SHP77 treated with DMSO at 0.1 percent for 48 hours (cell line): Measurements from ENCODE around the gene BTBD7.
"Not testable (repeated sequence)": the region's sequence is repeated elsewhere in the genome, so short reads cannot be mapped to it uniquely, and the experiment has no call there.

Experiments
- DNase-seq: peaks from one replicate; lab custom pipeline; 2025; lab: John Stamatoyannopoulos, UW

The BTBD7 gene, protein sequence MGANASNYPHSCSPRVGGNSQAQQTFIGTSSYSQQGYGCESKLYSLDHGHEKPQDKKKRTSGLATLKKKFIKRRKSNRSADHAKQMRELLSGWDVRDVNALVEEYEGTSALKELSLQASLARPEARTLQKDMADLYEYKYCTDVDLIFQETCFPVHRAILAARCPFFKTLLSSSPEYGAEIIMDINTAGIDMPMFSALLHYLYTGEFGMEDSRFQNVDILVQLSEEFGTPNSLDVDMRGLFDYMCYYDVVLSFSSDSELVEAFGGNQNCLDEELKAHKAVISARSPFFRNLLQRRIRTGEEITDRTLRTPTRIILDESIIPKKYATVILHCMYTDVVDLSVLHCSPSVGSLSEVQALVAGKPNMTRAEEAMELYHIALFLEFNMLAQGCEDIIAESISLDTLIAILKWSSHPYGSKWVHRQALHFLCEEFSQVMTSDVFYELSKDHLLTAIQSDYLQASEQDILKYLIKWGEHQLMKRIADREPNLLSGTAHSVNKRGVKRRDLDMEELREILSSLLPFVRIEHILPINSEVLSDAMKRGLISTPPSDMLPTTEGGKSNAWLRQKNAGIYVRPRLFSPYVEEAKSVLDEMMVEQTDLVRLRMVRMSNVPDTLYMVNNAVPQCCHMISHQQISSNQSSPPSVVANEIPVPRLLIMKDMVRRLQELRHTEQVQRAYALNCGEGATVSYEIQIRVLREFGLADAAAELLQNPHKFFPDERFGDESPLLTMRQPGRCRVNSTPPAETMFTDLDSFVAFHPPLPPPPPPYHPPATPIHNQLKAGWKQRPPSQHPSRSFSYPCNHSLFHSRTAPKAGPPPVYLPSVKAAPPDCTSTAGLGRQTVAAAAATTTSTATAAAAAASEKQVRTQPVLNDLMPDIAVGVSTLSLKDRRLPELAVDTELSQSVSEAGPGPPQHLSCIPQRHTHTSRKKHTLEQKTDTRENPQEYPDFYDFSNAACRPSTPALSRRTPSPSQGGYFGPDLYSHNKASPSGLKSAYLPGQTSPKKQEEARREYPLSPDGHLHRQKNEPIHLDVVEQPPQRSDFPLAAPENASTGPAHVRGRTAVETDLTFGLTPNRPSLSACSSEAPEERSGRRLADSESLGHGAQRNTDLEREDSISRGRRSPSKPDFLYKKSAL

DNA sequence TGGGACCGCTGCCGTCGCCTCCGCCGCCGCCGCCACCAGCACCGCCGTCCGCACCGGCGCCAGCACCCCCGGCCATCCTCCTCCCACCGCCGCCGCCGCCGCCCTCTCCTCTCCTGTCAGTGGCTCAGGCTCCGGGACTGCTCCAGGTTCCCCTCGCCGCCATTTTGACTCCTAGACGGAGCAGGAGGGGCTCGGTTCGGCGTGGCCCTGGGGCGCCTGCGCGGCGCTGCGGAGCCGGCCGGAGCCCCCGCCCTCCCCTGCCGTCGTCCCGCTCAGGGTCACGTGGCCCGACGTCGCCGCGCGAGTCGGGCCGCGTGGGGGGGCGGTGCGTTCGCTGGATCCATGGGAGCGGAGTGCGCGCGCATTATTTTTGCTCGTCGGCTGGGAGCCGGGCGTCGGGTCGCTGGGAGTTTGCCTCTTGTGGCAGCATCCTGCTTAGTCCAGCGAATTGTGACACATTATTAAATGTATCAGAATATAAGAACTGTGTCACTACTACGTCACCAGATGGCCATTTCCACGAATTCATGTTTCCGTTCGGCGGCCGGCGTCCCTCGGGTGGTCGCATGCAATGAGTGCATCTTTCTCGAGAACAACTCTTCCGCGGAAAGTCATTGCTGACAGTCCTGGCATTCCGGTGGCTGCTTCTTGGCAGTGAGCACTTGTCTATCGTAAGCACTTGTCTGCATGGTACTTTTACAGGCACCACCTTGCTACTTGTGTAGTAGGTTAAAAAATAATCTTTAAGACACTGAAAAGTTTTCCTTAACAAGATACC lies at the start of gene BTBD7:
BTBD7 (minus strand) TSS at position 184 of the 778 bp plus-strand sequence. CDS start 36,985 bp downstream, outside the sequence.
- peak; percentile 76 for DNase-seq

DNA sequence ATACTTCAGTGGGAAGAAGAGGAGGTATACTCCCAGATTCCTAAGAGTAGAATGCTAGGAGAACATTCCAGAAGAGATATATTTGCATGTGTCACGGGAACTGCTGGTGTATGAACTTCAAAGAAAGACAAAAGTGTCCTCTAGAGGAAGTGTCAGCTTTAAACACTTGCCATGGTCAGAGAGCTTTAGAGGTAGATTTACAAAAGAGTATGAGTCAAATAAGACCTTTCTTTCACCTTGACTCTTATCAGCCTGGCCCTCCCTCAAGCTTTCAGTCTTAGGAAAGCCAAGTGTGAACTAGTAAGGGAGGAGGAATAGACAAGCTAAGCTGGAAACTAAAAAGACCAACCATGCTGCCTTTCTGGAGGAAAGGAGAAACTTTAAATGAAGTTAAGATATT lies 48.8 kb upstream of the BTBD7 start:
- no peak for DNase-seq

DNA sequence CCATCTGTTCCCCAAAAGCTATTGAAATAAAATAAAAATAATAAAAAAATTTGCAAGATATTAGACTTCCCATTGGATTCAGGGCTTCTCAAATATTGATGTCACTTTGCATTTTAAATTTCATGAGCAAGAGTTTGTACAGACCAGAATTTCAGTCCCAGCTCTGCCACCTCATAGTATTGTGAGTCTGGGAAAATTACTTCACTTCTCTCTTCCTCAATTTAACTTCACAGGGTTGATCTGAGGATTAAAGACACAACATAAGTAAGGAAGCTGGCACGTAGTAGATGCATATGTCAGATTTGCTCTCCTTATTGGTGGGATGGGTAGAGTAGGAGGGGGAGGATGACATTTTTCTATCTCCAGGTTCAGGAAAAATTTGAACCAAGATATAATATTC lies 47.0 kb upstream of the BTBD7 start:
- DNase-seq, result no peak

DNA sequence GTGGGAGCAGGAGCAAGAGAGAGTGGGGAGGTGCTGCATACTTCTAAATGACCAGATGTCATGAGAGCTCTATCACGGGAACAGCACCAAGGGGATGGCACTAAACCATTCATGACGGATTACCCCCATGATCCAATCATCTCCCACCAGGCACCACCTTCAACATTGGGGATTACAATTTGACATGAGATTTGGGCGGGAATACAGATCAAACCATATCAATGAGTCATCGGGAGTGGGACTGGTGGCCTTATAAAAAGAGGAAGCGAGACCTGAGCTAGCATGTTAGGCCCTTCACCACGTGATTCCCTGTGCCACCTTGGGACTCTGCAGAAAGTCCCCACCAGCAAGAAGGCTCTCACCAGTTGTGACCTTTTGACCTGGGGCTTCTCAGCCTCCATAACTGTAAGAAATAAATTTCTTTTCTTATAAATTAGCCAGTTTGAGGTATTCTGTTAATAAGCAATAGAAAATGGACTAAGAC lies 42.9 kb upstream of the BTBD7 start:
- DNase-seq, result no peak

DNA sequence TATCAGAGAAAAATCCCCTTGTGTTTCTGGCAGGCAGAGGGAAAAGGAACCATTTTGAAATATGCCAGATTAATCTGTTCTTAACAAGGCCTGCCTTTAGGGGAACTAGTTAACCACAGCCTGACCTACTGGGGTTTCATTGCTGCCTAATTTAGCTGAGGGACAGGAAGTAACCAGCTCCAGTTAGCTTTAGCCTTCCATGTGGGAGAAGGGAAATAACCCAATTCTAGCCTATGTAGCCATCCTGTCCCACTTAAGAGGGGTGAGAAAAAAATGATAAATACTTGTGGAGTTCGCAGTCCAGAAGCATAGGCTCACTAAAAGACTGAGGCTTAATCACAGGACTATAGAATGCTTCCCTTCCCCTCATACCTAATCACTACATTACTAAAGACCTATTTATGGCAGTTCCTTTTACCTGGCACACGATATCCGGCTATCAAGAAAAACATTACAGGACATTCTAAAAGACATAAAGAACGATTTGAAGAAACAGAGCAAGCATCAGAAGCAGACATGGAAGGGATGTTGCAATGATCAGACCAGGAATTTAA lies 37.0 kb upstream of the BTBD7 start:
- no peak for DNase-seq

DNA sequence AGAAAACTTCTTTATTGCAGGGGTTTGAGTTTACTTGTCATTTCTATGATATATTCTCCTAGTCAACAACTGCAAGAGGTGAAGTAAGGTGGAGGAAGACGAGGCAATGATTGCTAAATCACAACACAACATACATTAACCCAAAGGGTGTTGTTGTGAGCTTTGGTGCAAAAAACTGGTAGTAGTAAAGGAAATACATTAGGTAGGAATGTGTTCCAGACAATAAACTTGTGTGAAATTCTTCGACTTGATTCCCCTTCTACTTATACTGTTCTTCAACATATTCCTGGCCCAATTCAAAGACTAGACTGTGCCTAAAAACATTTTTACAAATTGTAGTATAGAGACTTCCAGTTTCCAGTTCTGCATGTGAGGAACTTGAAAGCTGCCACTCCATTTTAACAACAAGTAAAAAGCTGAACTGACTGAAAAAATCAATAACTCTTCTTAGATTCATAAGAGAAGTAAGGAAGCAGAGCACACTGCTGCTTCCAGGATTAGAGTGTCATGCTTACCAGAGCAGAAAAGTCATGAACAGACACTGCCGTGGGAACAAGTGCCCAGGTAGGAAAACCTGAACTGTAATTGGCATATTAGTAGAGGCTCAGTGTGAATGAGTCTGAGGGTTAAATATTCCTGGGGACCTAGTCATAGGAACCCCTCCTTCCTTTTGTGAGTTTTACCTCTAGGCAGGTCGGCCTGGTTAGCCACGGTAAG lies 36.3 kb upstream of the BTBD7 start:
- DNase-seq, result no peak

DNA sequence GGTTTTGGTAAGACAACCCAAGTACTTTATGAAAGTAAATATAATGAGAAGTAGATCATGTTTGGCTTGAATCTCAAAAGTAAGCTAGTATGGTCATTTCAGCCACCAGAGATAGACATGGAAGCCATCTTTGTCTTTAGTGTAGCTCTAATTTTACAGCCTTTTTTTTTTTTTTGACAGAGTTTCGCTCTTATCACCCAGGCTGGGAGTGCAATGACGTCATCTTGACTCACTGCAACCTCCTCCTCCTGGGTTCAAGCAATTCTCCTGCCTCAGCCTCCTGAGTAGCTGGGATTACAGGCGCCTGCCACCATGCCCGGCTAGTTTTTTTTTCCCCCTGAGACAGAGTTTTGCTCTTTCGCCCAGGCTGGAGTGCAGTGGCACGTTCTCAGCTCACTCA lies 22.0 kb upstream of the BTBD7 start:
- DNase-seq, result not testable (repeated sequence)

DNA sequence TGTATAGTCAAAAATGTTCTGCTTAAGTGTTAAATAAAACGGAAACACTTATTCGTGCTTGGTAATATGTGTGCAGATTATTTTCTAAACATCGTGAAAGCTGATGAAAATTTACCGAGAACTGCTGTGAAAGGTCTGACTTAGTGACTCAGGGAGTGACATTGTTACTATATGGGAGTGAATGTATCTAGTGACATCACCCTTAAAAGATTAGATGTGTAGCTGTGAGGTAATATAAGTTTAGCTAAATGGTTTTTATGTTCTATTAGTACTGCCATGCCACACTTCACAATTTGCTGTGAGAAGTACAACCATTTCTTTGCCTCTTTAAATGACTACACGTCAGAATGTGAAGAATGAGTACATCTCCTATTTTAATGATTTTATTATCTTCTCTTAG lies 15.5 kb upstream of the BTBD7 start:
- DNase-seq, result no peak

DNA sequence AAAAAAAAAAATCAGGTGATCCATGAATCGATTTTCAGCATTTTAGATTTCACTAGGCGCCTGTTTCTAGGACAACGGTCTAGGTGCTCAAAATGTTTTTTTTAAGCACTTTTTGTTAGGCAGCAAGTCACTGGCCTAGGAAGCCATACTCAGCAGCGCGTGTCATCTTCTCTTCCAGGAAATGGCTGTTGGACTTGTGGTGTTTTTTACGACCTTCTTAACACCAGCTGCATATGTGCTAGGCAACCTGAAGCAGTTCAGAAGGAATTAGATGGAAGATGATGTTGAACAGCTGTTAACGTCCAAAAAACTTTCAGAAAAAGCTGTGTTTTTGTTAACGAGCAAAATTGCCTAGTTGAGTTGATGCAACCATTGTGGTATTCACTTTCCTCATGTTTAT lies 15.0 kb upstream of the BTBD7 start:
- no peak for DNase-seq

DNA sequence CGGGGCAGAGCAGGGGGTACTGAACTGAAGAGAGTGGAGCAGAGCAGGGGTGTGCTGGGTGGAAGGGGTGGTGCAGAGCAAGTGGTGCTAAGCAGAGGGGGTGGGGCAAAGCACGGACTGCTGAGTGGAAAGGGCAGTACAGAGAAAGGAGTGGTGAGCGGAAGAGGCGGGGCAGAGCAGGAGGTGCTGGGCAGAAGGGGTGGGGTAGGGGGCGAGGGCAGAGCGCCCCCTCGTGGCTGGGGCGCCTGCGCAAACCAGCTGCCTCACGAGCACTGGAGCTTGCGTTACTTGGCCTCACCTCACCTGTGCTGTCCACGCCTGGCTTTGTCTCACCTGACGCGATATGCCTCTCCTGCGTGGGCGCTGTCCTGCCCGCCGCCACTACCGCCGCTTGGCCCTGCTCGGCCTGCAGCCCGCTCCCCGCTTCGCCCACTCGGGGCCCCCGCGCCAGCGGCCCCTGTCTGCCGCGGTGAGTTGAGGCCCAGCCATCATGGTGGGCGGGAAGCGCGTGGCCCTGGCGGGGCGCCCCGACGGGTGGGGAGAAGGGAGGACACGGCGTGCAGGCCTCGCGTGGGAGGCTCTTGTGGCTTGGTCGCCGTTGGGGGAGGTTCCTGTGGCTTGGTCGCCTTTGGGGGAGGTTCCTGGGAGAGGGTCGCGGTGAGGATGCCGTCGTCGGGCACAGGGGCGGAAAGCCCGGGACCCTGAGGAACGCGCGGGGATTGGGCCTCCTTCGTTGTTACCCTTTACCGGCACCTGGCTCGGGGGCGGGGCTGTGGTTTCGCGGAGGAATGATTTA lies 14.3 kb upstream of the BTBD7 start, which contains the start of gene COX8C:
COX8C (plus strand) TSS at position 257 of the 796 bp plus-strand sequence; CDS start at position 344, 87 bp downstream.
- DNase-seq, result no peak

DNA sequence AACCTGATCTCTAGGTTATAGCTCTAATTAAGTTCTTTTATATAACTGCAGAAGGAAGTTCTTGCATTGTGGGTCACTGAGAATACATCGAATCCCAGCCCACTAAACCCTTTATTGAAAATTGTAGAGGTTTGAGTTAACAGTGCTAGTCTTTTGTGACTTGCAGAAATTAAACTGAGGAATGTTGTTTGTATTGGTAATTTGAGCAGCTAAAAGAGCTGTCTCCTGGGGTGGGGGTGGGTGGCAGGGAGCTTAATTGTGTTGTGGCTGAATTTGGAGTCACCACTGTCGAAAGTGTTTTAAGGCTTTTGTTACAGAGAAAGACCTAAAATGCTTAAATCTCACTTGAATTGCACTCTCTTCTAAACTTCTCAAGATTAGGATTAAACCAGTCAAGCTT lies 11.0 kb upstream of the BTBD7 start:
- no peak for DNase-seq

DNA sequence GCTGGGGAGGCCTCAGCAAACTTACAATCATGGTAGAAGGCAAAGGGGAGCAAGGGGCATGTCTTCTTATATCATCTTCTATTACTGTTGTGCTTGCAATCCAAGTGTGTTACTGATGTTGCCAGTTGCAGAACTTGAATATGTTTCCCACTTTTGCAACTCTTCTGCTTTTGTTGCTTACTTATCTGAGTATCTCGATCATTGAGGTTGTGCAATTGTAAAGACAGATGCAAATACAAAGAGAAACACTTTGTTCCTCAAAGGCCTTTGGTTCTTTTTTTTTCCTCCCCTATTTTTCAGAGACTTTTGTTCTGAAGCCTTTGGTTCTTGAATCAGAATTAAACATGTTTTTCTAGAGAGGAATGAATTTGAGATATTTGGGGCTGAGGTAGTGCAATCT lies 10.4 kb upstream of the BTBD7 start:
- no peak for DNase-seq

DNA sequence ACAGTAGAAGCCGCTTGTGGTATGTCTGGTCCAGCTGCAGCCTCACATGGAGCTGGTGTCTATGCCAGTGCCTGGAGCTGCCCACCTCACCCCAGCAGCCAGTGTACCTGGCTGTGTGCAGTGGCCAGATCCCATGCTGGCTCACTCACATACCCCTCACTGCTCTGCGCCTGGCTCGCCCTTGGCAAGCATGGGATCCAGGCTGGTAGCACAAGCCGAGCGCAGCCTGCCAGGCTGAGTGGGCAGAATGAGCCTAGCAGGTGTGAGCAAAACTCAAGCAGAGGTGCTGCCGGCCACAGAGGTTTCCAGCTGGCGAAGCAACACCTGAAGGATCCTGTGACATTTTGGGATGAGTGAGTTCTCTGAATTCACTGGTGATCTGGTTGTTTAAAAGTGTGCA lies 5.0 kb upstream of the BTBD7 start:
- DNase-seq, result no peak

DNA sequence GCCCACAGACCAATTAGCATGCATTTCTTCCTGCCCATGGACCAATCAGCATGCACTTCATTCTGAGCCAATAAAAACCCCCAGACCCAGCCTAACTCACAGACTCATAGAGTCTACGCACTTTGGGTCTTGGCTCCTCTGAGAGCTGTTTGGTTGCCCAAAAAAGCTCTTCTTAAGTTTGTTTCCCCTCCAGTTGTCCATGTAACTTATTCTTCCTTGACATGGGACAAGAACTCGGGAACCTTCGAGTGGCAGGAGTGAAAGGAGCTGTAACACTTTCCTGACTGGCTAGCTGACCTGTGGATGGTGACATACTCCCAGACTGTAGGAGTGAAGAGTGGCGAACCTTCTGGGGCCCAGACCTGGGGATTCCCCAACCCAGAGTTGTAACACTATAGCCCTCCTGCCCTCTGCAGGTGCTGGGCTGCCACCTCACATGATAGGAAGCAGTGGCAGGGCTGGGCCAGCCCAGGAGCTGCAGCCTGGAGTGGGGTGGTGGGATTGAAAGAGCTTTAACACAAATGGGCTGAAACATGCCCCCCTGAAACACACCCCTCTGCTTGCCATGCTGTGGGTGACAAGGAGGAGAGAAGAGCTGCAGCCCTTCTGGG lies 4.4 kb upstream of the BTBD7 start:
- no peak for DNase-seq

DNA sequence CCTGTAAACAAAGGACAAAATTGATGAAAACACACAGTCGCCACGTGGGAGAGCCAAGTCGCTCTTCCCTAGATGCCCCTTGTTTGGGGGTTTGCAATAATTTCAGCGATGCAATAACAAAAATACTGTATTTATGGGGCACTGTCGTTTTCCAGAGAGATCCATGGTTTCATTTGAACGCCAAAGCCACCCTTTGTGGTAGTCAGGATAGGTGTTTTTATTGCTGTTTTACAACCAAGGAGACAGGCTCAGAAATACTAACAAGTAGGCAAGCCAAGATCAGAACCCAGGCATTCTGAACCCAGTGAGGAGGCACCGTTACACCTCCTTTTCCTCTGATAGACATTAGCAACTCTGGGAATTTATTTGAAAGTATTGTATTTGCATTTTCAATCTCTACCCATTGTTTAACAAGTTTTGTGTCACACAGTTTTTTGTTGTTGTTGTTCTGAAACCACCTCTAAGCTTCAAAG lies 831 bp upstream of the BTBD7 start:
- DNase-seq, result no peak

DNA sequence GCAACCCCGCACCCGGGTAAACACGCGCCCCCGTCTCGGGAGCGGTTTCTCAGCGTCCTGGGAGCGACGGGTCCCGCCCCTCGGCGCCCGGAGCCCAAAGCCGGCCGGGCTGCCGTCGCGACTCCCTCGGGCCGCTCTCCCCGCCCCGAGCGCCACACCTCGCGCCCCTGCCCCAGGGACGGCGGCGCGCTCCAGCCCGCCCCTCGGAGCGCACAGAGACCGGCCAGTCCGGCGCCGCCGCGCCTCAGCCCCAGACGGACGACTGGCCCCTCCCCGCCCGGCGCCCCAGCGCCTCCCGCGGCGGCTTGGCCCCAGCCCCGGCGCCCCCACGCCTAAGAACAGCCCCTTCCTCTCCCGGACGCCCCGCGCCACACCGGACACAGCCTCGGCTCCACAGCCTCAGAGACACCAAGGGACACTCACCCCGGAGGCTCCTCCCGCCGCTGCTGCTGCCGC lies 411 bp downstream of the BTBD7 start:
- DNase-seq, result no peak

DNA sequence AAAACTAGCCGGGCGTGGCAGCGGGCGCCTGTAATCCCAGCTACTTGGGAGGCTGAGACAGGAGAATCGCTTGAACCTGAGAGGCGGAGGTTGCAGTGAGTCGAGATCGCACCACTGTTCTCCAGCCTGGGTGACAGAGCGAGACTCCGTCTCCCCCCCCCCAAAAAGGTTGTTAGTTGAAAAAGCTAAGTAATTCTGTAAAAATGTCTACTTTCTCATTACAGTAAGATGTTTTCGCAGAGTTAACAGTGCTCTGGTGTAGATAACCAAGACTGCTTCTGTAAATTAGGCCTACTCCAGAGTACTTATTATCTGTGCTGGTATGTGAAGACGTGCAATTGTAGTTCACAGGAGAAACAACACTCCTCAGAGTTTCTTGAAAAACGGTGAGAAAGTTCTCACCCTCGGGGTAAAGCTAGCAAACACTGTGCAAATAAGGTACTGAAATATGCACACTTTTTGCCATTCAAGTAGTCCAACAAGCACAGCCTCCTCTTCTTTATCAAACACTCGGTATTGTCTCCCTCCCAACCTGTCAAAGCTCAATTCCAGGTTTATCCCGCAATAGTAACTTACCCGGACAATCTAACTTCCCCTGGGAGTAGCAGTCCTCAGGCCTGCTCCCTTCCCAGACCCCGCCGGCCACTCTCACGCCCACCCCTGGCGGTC lies 974 bp downstream of the BTBD7 start:
- no peak for DNase-seq

DNA sequence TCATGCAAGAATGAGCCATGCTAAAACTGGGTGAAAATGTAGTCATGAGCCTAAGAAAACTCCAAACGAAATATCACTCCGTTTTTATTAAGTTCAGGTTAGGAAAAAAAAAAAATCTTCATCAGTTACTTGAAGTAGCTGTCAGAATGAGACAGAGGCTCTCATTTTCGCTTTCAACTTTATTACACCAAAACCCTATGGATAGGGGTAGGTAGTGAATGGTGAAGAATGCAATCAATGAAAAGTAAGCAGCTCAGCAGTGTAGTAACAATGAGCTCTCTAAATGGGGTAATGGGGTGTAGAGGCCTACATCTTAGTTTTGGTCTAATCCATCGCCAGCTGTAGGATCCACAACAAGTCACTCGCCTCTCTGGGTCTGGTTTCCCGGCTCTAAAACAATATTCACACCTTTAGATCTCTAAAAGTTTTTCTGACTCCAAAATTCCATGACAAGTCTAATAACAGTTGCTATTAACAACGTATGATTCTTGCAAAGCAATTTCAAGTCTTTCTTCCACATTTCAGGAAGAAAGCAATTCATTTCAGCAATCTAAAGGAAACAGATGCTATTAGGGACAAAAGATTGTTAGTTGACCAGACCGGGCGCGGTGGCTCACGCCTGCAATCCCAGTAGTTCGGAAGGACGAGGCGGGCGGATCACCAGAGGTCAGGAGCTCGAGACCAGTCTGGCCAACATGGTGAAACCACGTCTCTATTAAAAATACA lies 1.7 kb downstream of the BTBD7 start:
- no peak for DNase-seq
